Ectodermal cell (in vitro differentiated cells): ENCODE measurements around the gene CLEC3B. TPM values are rescaled to one million over a fixed set of nuclear protein-coding genes. Genes with fewer than 3 reads are reported as not detected.
"Not testable (repeated sequence)": the region's sequence is repeated elsewhere in the genome, so short reads cannot be mapped to it uniquely, and the experiment has no call there.

ENCODE experiments used
- H3K27ac ChIP-seq: 2 replicates; pipeline ENCODE4 v1.7.0; 2013; ENCODE audit warnings: mild to moderate bottlenecking, low read depth, low read length; ENCODE audit not compliant: insufficient read depth, poor library complexity, severe bottlenecking
- H3K27me3 ChIP-seq: 2 replicates; pipeline ENCODE4 v1.7.0; 2013; ENCODE audit warnings: mild to moderate bottlenecking, low read length; ENCODE audit not compliant: insufficient read depth, control insufficient read depth, poor library complexity, severe bottlenecking
- H3K36me3 ChIP-seq: one replicate; pipeline ENCODE4 v1.7.0; 2013; ENCODE audit warnings: low read length; ENCODE audit not compliant: control insufficient read depth, insufficient read depth
- H3K4me1 ChIP-seq: one replicate; pipeline ENCODE4 v1.7.0; 2013; ENCODE audit warnings: low read length; ENCODE audit not compliant: control insufficient read depth, insufficient read depth
- H3K4me3 ChIP-seq: 2 replicates; pipeline ENCODE4 v1.7.0; 2013; ENCODE audit warnings: low read depth, low read length, control low read depth; ENCODE audit not compliant: insufficient read depth
- H3K9me3 ChIP-seq: 2 replicates; pipeline ENCODE4 v1.7.0; 2013; ENCODE audit warnings: mild to moderate bottlenecking, low read length, moderate library complexity; ENCODE audit not compliant: control insufficient read depth
- whole genome bisulfite sequencing, 2 experiments: methylation state at CpG; one replicate each; pipeline ENCODE4 v1.1.7; 2013; ENCODE audit warnings: missing lambda C conversion rate in 2 of 2; 5-methylcytosine and 5-hydroxymethylcytosine counted together
- polyA plus RNA-seq, 4 experiments: library from polyadenylated mRNA; stranded (reverse); fragments of 50-300 nt; gene quantifications; one replicate each; pipeline ENCODE4 v1.2.3, GENCODE V29; 2013

The CLEC3B gene
- polyA plus RNA-seq (2013, experiment 1 of 4) = 0.80 TPM
- not detected for polyA plus RNA-seq (2013, experiment 2 of 4)
- polyA plus RNA-seq (2013, experiment 3 of 4) = 0.43 TPM
- not detected for polyA plus RNA-seq (2013, experiment 4 of 4)

- 87 to 89% methylated on average over 13 of the region's 13 CpGs for WGBS, 2 experiments
- Histone ChIP-seq H3K27ac (no peak within 1 kb of the TSS), H3K4me3 (no peak within 1 kb of the TSS), H3K4me1 (no peaks in the 10 kb centered on the region), H3K9me3 (no peaks in the 10 kb centered on the region), H3K27me3 (no peaks in the 10 kb centered on the region), H3K36me3 (no peaks in the 10 kb centered on the region)
Measured at GRCh38 chr3:45026038-45026437, at the start of gene CLEC3B. TSS of gene CLEC3B (plus strand) at chr3:45026303. CDS start at chr3:45026363, 60 bp downstream.

- Histone ChIP-seq H3K27ac (no peak overlapping the region), H3K36me3 (no peaks in the 10 kb centered on the region), H3K9me3 (no peaks in the 10 kb centered on the region), H3K4me1 (peaks cover 8% of the 10 kb centered on the region), H3K27me3 (no peaks in the 10 kb centered on the region), H3K4me3 (no peak overlapping the region)
- 100% methylated on average over 1 of the region's 1 CpG for WGBS, 2 experiments
Measured at GRCh38 chr3:44981220-44981619, 44.9 kb upstream of the CLEC3B start.

GRCh38 chr3:44981751-44982150, 44.4 kb upstream of the CLEC3B start:
- H3K9me3 ChIP-seq = no peaks in the 10 kb centered on the region
- H3K4me3 ChIP-seq = no peak overlapping the region
- H3K27me3 ChIP-seq = no peaks in the 10 kb centered on the region
- peaks cover 8% of the 10 kb centered on the region for H3K4me1 ChIP-seq
- H3K36me3 ChIP-seq = no peaks in the 10 kb centered on the region
- H3K27ac ChIP-seq = no peak overlapping the region
- 89 to 95% methylated on average over 4 of the region's 4 CpGs for WGBS, 2 experiments

GRCh38 chr3:44982817-44983216, 43.3 kb upstream of the CLEC3B start:
- WGBS, 2 experiments = 90 to 94% methylated on average over 3 of the region's 3 CpGs
- H3K9me3 ChIP-seq = no peaks in the 10 kb centered on the region
- H3K4me1 ChIP-seq = peaks cover 8% of the 10 kb centered on the region
- no peak overlapping the region for H3K27ac ChIP-seq
- H3K36me3 ChIP-seq = no peaks in the 10 kb centered on the region
- H3K27me3 ChIP-seq = no peaks in the 10 kb centered on the region
- no peak overlapping the region for H3K4me3 ChIP-seq

- Histone ChIP-seq H3K36me3 (no peaks in the 10 kb centered on the region), H3K9me3 (no peaks in the 10 kb centered on the region), H3K27me3 (no peaks in the 10 kb centered on the region), H3K4me1 (peaks cover 5% of the 10 kb centered on the region), H3K4me3 (no peak overlapping the region), H3K27ac (no peak overlapping the region)
- 92 to 94% methylated on average over 1 of the region's 1 CpG for WGBS, 2 experiments
Measured at GRCh38 chr3:44983484-44983941, 42.6 kb upstream of the CLEC3B start.

- 93 to 100% methylated on average over 1 of the region's 2 CpGs for WGBS, 2 experiments
- H3K9me3 ChIP-seq = no peaks in the 10 kb centered on the region
- H3K27me3 ChIP-seq = no peaks in the 10 kb centered on the region
- no peaks in the 10 kb centered on the region for H3K4me1 ChIP-seq
- H3K36me3 ChIP-seq = no peaks in the 10 kb centered on the region
- H3K27ac ChIP-seq = no peak overlapping the region
- H3K4me3 ChIP-seq = no peak overlapping the region
Measured at GRCh38 chr3:44984335-44984734, 41.8 kb upstream of the CLEC3B start.

GRCh38 chr3:44986330-44986729, 39.8 kb upstream of the CLEC3B start:
- not testable (repeated sequence) for H3K4me1 ChIP-seq, H3K4me3 ChIP-seq, H3K27me3 ChIP-seq, H3K9me3 ChIP-seq, H3K27ac ChIP-seq, H3K36me3 ChIP-seq
- 96 to 98% methylated on average over 14 of the region's 14 CpGs for WGBS, 2 experiments

- H3K9me3 ChIP-seq = no peaks in the 10 kb centered on the region
- WGBS, 2 experiments = 95 to 96% methylated on average over 6 of the region's 6 CpGs
- H3K27me3 ChIP-seq = no peaks in the 10 kb centered on the region
- no peaks in the 10 kb centered on the region for H3K4me1 ChIP-seq
- H3K27ac ChIP-seq = no peak overlapping the region
- peaks cover 9% of the 10 kb centered on the region for H3K36me3 ChIP-seq
- no peak overlapping the region for H3K4me3 ChIP-seq
Measured at GRCh38 chr3:44987332-44987731, 38.8 kb upstream of the CLEC3B start.

GRCh38 chr3:44988073-44988472, 38.0 kb upstream of the CLEC3B start:
- H3K9me3 ChIP-seq = no peaks in the 10 kb centered on the region
- WGBS, 2 experiments = 95 to 100% methylated on average over 2 of the region's 2 CpGs
- H3K36me3 ChIP-seq = peaks cover 9% of the 10 kb centered on the region
- H3K27ac ChIP-seq = no peak overlapping the region
- no peaks in the 10 kb centered on the region for H3K27me3 ChIP-seq
- no peaks in the 10 kb centered on the region for H3K4me1 ChIP-seq
- H3K4me3 ChIP-seq = no peak overlapping the region

- Histone ChIP-seq H3K27me3 (no peaks in the 10 kb centered on the region), H3K27ac (no peak overlapping the region), H3K4me3 (no peak overlapping the region), H3K36me3 (peaks cover 9% of the 10 kb centered on the region), H3K4me1 (no peaks in the 10 kb centered on the region), H3K9me3 (no peaks in the 10 kb centered on the region)
- WGBS, 2 experiments = 81 to 84% methylated on average over 8 of the region's 8 CpGs
Measured at GRCh38 chr3:44989141-44989540, 37.0 kb upstream of the CLEC3B start.
